Midbrain (tissue), 1 donor: ENCODE measurements around the gene RANBP1.

Experiments
- DNase-seq: peaks from one replicate; lab custom pipeline; 2025; lab: John Stamatoyannopoulos, UW

The RANBP1 gene

DNA sequence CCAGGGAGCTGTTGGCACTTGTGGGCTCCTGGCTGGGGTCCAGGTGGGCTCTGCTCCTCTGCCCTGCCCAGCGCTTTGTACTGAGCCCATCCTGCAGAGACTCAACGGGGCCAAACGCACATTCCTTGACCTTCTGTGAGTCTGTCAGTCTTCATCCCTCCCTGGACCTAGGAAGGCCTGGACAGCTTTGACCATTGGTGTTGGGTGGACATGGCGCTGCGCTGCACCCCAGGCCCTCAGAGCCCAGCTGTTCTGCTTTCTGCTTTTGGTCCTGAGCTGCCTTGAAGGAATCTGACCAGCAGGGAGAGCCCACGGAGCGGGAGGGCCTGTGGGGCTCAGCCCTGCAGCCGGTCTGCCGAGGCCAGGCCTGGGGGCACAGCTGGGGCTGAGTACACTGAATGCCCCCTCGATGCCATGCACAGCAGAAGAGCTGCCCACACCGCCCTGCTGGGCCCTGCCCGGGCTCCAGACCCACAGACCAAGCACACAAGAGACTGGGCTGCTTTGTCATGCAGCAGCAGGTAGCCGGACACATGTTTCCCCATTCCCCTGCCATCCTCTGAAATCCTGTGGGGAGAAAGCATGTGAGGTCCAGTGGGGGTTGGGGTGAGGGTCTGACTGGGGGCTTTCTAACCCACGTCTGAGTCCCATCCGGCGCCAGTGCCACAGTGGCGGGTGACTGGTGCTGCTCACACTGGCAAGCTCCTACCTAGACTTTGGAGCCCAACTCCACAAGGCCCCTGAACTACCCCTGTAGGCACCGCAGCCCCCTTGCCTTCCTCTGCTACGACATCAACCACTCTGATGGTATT, 59.1 kb downstream of the RANBP1 start:
- DNase-seq = no peak

- no peak for DNase-seq
Measured at GRCh38 chr22:20175597-20175900, 59.6 kb downstream of the RANBP1 start.

GRCh38 chr22:20176421-20177085, 60.6 kb downstream of the RANBP1 start:
- no peak for DNase-seq
